Measurements from ENCODE around the gene PTPRM.

PTPRM gene

GRCh38 chr18:7668392-7668791, 101.3 kb downstream of the PTPRM start:
- DNase-seq (ENCODE audit: low read depth, low spot score), result no peak

DNA sequence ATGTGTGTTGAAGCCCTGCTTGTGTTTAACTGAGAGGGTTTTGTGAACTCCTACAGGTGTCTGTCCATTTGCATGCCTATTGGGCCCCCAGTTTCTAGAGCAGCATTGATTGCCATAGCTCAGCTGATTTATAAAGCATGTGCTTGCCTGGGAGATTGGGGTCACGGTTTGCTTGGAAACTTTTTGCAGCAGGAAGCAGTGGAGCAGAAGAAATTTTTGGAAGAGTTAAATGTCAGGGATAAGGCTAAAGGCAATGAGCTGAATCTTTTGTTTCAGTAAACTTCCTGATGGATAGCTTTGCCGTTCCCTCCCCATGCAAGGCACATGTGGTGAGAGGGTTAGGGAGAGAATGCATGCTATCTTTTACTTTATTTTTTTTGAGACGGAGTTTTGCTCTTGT, 102.2 kb downstream of the PTPRM start:
- no peak for DNase-seq (ENCODE audit: low read depth, low spot score)

DNA sequence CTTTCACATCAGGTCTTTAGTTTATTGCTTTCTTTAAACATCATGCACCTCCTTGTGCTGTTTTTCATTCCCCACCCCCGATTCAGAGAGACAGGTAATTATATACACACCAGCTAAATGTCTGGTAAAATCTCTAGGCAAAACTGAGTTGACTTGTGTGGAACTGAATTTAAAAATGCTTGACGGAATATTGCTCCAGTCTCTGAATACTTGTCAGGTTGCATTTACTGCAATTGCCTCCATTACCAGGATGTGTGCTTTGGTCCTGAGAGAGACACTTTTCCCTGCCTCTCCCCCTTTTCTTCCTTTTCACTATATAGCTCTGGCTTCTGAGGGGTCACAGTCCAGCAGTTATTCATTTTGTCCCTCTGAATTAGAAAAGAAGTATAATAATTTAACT, 104.0 kb downstream of the PTPRM start:
- no peak for DNase-seq (ENCODE audit: low read depth, low spot score)

DNA sequence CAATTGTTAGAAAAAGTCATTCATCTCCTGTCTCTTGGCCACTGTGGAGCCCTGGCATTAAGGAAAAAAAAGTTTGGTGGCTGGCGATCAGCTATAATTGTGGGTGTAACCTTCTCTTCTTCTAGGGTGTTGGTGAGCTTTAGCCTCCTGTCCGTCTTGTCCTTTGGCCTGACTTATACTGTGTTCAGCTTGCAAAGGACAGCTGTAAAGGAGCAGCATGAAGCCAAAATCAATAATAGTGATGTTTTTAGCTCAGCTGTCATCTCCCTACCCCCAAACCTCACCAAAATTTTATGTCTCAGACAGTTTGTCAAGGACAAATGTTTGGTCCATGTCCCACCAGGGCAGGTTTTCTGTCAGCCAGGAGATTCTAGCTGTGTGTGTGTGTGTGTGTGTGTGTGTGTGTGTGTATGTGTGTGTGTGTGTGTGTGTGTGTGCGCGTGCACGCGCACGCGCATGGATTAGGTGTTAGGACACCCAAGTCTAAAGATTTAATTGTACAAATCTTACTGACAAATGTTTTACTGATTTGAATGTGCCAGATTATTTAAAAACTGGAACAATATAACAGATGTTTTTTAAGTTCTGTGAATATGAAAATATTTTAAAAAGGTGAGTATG, 109.2 kb downstream of the PTPRM start:
- DNase-seq (ENCODE audit: low read depth, low spot score), result no peak

- DNase-seq (ENCODE audit: low read depth, low spot score), result no peak
These were observed 109.9 kb downstream of the PTPRM start for GRCh38 chr18:7677001-7677400.

DNA sequence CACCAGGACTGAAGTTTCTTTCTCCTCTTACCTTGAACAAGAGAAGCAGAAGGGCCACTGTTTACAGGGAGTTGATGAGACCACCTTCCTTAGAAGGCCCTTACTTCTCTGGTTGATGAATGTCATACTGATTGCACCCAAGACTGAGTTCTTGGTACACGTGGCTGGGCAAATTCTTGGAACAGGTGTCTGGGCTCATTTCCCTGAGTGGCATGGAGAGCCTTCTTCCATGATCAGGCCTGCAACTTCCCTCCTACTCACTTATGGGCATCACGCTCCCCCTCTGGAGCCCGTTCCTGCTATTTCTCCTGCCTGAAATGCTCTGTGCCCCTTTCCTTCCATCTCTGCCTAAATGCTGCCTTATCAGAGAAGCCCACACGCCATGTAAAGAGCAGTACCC, 110.3 kb downstream of the PTPRM start:
- DNase-seq (ENCODE audit: low read depth, low spot score), result no peak

DNA sequence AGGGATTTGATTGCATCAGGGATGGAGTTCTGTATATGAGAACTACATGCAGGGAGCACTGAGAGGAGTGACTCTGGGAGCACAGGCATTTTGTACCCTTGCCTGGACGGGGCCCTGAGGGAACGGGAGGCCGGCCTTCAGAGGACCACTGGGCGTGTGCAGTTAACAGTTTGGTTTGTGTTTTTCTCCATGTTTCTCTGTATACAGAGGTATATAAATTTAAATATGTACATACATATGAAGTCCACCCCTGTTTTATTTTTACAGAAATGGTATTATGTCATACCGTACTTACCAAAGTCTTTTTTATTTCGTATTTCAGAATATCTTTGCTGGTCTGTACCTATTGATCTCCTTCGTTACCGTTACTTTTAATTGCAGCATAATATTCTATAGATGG, 111.3 kb downstream of the PTPRM start:
- DNase-seq (ENCODE audit: low read depth, low spot score), result no peak

DNA sequence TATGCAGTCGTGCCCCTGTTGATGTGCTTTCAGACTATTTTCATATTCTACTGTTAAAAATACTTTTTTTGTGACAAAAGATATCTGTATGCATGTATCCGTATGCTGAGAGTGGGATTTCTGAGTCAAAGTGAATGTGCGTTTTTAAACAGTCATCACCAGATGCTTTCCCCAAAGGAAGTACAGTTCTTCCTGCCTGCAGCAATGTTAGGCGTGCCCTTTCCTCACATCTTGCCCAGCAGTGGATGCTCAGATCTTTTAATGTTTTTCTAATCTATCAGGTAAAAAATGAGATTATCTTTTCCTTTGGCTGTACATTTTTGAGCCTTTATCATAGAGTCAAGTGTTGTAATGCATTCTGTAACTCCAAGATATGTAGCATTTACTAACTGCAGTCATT, 111.7 kb downstream of the PTPRM start:
- no peak for DNase-seq (ENCODE audit: low read depth, low spot score)

- DNase-seq (ENCODE audit: low read depth, low spot score), result no peak
These were observed 114.2 kb downstream of the PTPRM start for GRCh38 chr18:7681298-7681697.

DNA sequence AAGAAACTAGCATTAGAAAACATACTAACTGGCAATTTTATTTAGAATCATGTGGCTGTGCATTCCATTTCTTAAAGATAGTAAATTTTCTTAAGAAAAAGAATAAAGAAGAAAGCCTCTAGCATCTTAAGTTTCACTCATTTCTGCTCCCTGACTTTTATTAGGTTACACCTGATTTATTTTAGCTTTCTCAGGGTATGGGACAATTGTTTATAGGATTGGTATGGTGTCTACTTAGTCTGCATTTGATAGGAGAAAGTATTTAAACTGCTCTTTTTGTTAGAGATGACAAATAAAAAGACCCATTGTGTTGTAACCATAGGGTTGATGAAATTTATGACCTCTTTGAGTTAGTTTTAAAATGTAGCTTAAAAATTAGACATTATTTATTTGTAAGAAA, 115.2 kb downstream of the PTPRM start:
- DNase-seq (ENCODE audit: low read depth, low spot score), result no peak

DNA sequence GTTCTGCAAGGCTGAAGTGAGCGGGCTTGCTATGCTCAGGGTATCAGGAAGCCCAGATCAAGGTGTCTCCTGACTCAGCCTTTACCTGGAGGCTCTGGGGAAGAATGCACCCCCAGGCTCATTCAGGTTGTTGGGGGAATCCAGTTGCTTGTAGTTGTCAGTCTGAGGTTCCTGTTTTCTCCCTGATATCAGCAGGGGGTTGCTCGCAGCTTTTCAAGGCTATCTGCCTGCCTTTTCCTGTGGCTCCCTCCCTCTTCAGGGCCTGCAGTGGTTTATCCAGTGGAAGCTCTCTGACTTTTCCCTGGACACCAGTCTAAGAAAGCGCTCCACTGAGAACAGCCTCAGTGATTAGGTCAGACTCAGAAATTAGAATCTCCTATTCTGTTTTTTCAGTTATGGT, 116.6 kb downstream of the PTPRM start:
- DNase-seq (ENCODE audit: low read depth, low spot score), result no peak

DNA sequence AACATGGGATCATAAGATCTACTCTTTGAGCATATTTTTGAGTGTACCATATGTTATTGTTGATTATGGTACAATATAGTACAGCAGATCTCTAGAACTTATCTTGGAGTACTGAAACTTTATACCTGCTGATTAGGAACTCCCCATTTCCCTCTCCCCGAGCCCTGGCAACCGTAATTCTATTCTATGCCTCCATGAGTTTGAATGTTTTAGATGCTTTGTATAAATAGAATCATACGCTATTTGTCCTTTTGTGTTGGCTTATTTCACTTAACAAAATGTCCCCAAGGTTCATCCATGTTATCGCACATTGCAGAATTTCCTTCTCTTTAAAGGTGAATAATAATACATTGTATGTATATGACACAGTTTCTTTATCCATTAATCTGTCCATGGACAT, 117.2 kb downstream of the PTPRM start:
- DNase-seq (ENCODE audit: low read depth, low spot score), result no peak

- peak; percentile 14 for DNase-seq (ENCODE audit: low read depth, low spot score)
These were observed 117.8 kb downstream of the PTPRM start for GRCh38 chr18:7684966-7685365.

DNA sequence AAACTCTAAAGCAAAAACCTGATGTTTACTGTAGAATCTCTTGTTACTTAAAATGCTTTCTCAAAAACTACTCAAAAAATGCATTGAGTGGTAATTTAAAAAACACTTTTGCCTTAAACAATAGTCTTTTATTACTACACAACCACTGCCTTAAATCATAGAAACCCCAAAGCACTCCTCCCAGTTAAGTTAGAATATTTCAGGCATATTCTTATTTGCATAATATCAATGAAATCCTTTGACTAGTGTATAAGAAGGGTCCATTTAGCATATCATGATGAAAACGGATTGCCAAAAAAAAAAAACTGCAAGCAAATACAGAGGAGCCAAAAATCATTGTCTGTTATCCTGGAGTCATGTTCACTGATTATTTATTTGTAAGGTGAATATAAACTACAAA, 119.2 kb downstream of the PTPRM start:
- no peak for DNase-seq (ENCODE audit: low read depth, low spot score)

DNA sequence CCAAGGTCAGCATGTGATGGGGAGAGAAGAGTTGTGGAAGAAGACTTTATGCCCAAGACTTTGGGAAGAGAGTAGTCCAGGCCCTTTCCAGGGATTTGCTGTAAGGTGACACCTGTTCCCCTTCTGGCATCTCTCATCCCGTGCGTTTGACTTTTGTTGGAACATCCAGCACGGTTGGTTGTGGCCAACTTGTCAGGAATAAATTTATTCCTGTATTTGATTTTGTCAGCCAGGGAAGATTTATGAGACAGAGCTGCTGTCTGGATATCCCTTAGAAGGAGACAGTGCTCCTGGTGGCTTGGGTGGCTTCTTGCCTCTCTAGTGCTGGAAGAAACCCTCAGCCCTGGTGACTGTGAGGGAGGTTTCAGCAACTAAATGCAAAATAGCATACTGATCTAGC, 121.5 kb downstream of the PTPRM start:
- DNase-seq (ENCODE audit: low read depth, low spot score), result no peak

- no peak for DNase-seq (ENCODE audit: low read depth, low spot score)
These were observed 124.1 kb downstream of the PTPRM start for GRCh38 chr18:7691206-7691605.

DNA sequence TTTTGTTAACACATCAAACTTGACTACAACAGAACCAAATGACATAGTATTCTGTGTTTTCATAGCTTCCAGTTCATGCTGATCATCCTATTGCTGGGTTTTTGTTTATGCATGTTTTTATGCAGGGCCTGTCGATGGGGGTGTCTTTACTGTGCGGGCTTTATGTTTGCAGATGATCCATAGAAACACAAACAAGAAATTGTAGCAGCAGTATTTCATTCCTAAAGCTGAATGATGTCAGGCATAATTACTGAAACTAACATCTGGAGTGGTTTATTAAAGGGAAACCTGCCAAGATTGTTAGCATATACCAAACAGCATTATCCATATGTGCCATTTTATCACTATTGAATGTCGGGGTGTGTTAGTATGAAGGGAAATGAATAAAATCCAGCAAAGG, 129.7 kb downstream of the PTPRM start:
- no peak for DNase-seq (ENCODE audit: low read depth, low spot score)

DNA sequence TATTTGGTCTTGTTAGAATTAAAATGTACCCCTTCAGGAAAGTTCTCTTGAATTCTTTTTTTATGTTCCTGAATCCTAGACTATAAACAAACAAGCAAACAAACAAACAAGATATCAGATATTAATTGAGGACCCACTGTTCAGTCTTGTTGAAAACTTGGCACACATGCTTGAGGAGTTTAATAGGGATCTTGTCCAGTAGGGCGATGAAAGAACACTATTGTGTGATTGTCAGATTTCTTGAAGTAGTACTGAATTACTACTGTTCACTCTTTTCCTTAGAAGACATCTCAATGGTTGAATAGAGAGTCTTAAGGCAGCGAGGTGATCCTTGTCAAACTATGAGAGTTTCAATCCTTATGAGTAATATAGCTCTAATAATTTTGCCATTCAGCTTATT, 130.2 kb downstream of the PTPRM start:
- no peak for DNase-seq (ENCODE audit: low read depth, low spot score)

GRCh38 chr18:7711495-7711894, 144.4 kb downstream of the PTPRM start:
- DNase-seq (ENCODE audit: low read depth, low spot score), result no peak

DNA sequence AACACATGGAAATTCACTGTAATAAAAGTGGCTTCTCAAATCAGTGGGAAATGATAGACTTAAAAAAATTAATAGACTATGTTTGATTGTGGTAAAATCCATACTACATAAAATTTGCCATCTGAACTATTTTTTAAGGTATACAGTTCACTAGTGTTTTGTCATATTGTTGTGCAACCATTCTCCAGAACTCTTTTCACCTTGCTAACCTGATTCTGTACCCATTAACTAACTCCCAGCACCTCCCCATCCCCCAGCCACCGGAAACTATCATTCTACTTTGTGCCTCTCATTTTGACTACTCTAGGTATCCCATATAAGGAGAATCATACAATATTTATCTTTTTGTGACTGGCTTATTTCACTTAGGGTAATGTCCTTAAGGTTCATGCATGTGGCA, 153.3 kb downstream of the PTPRM start:
- no peak for DNase-seq (ENCODE audit: low read depth, low spot score)

DNA sequence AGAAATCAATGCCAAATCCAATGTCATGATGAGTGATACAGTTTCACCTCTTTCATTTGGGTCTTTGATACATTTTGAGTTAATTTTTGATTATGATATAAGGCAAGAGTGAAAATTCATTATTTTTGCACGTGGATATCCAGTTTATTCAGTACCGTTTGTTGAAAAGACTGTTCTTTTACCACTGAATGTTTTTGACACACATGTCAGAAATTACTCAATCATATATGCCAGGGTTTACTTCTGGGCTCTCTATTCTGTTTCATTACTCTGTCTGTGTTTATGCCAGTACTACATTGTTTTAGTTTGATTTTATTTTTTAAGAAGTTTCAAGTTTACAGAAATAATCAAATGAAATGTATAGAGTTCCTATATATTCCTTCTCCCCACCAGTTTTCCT, 154.4 kb downstream of the PTPRM start:
- DNase-seq (ENCODE audit: low read depth, low spot score), result no peak

DNA sequence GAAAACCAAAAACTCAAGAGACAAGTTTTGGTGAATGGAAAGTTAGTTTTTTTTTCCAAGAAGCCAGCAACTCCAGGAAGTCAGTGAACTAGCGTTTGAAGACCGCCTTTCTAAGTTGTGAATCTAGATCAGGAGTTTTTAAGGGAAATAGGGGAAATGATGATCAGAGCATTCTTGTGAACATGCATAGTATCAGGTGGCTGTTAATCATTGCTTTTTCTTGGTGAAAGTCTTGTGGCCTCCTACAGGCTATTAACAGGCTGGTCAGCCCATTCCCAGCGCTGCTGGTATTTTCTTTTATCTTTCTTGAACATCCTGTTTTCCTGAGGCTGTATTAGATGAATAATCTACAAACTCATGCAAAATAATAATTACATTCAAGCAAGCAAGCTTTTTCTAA, 155.8 kb downstream of the PTPRM start:
- no peak for DNase-seq (ENCODE audit: low read depth, low spot score)

DNA sequence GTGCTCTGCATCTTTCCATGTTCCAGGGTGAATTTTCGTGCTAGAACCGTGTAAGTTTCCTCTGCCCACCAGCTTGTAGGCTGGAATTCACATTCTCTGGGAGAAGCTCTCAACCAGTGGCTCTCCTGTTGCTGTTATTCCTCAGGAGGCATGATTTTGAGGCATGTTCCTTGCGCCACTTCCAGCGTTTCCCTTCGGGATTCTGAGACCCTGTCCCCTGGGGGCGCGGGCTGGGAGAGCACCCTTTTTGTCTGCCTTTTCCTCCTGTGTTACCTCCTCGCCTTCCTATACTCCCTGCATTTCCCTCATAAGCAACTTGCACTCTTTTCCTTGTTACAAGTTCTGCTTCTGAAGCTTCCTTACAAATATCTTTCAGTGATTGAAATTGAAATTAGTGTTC, 156.4 kb downstream of the PTPRM start:
- no peak for DNase-seq (ENCODE audit: low read depth, low spot score)

DNA sequence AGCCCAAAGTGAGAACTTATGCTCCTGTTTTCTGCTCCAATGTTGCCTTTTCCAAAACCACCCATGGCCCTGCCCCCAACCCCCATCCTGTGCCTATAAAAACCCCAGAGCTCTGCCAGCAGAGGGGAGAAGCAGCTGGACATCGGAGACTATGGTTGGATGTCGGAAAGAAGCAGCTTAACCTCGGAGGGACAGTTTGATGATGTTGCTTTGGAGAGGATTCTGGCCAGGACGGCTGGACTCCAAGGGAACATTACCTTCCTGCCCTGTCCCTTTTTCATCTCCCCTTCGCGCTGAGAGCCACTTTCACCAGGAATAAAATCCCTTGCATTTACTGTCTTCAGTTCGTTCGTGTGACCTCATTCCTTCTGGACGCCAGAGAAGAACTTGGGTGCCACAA, 158.4 kb downstream of the PTPRM start:
- DNase-seq (ENCODE audit: low read depth, low spot score), result no peak

GRCh38 chr18:7725897-7726296, 158.8 kb downstream of the PTPRM start:
- DNase-seq (ENCODE audit: low read depth, low spot score), result no peak

All from astrocyte of the hippocampus (primary cell).